GM12874 (cell line): ENCODE data around the gene CMBL.

Experiments
- CTCF ChIP-seq: IDR thresholded peaks from 2 replicates; pipeline ENCODE4 v1.5.1; 2011; ENCODE audit warnings: low read depth, mild to moderate bottlenecking, control low read depth, low read length, moderate library complexity; ENCODE audit not compliant: insufficient read depth

The CMBL gene

GRCh38 chr5:10308844-10309243 is 1.1 kb upstream of the CMBL start:
- TF ChIP-seq CTCF, result no peak

GRCh38 chr5:10306806-10307205 is 896 bp downstream of the CMBL start:
- no peak for TF ChIP-seq CTCF

GRCh38 chr5:10306114-10306513 is 1.6 kb downstream of the CMBL start:
- TF ChIP-seq CTCF, result no peak

GRCh38 chr5:10304932-10305331 is 2.8 kb downstream of the CMBL start:
- TF ChIP-seq CTCF, result no peak; the same call in 1 of the 2 replicates

GRCh38 chr5:10303699-10304170 is 4.0 kb downstream of the CMBL start:
- no peak for TF ChIP-seq CTCF

- TF ChIP-seq CTCF, result no peak
Measured at GRCh38 chr5:10303201-10303600, 4.5 kb downstream of the CMBL start.

GRCh38 chr5:10301842-10302610 is 5.7 kb downstream of the CMBL start:
- no peak for TF ChIP-seq CTCF
